ENCODE measurements around the gene GTPBP3. TPM values are rescaled to one million over a fixed set of nuclear protein-coding genes. Genes with fewer than 3 reads are reported as not detected.

GTPBP3 gene
- total RNA-seq, 4 donors from 2014 or later, result 9.3 to 20.2 (median 15.6) TPM

GRCh38 chr19:17327068-17327653, 10.2 kb upstream of the GTPBP3 start:
- H3K27me3 ChIP-seq, result peaks cover 30% of the 10 kb centered on the region
- ATAC-seq, result no peak
- peaks cover 0 to 41% of the 10 kb centered on the region in 2 donors for H3K36me3 ChIP-seq
- TF ChIP-seq POLR2A (IDR thresholded peaks at IDR 0.05), result no peak
- no peak for TF ChIP-seq CTCF (IDR thresholded peaks at IDR 0.05)
- TF ChIP-seq POLR2AphosphoS5 (IDR thresholded peaks at IDR 0.05), result no peak
- no peak overlapping the region for H3K4me3 ChIP-seq
- H3K9me3 ChIP-seq, result no peaks in the 10 kb centered on the region
- H3K27ac ChIP-seq, result no peak overlapping the region
- 100% methylated on average over 1 of the region's 27 CpGs; no CpG with 5 or more reads in 1 of the 2 donors for WGBS, 2 donors (ENCODE audit: low coverage in 1 of 2)
- peaks cover 0 to 63% (median 10%) of the 10 kb centered on the region in 3 donors for H3K4me1 ChIP-seq

DNA sequence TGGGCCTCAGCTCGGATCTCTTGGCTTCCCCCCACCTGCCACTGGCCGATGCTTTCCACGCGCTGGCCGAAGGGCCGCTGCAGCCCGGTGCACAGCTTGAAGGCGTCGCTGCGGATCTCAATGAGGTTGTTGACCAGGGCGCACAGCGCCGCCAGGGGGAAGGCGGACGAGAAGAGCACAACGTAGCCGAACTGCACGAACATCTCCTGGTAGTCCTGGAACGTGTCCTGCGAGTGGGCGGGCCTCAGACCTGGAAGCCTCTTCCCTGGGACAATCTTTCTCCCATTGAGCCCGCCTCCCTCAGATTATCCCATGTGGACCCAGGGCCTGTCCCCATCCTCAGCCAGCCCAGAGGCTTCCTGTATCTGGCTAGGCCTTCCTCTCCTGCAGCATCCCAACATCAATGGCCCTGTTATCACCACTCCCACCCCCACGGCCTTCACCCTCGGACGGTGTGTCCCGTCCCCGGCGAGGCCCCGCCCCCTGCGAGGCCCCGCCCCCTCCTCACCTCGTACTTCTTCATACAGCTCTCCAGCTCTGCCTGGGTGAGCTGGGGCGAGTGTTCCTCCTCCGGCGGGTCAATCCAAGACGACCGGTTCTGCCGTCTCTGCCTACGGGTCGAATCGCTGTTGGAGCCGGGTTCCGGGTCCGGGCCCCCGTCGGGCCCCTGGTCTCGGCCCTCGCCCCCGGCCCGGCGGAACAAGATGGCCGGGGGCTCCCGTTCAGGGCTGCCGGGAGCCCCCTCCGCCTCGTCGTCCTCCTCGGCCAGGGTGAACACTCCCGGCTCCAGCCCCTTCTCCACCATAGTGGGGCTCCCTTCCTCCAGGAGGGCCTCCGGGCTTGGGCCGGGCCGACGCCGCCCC, 9.5 kb upstream of the GTPBP3 start:
- Histone ChIP-seq H3K36me3 (peaks cover 0 to 34% of the 10 kb centered on the region in 2 donors), H3K27ac (peak overlapping the region in 3 of 4 donors; percentile 12 to 53 (median 27))
- peak; percentile 67 for ATAC-seq

GRCh38 chr19:17328517-17329365, 8.6 kb upstream of the GTPBP3 start:
- no CpG with 5 or more reads among the region's 94 CpGs for WGBS, 2 donors (ENCODE audit: low coverage in 1 of 2)
- H3K4me3 ChIP-seq, result peak overlapping the region; percentile 3 to 46
- H3K4me1 ChIP-seq, result peaks cover 0 to 59% (median 11%) of the 10 kb centered on the region in 3 donors
- no peaks in the 10 kb centered on the region for H3K9me3 ChIP-seq
- no peak for ATAC-seq
- H3K27ac ChIP-seq, result peak overlapping the region in 2 of 4 donors; percentile 12 to 27
- TF ChIP-seq POLR2AphosphoS5 (IDR thresholded peaks at IDR 0.05) (no peak), CTCF (IDR thresholded peaks at IDR 0.05) (no peak), EP300 (IDR thresholded peaks at IDR 0.05) (no peak), POLR2A (IDR thresholded peaks at IDR 0.05) (no peak)
- H3K36me3 ChIP-seq, result peaks cover 0 to 33% of the 10 kb centered on the region in 2 donors
- H3K27me3 ChIP-seq, result peaks cover 30% of the 10 kb centered on the region

More for the DNA sequence above, 9.5 kb upstream of the GTPBP3 start:
- WGBS, 2 donors (ENCODE audit: low coverage in 1 of 2), result 37% methylated on average over 3 of the region's 64 CpGs; no CpG with 5 or more reads in 1 of the 2 donors
- TF ChIP-seq CTCF (IDR thresholded peaks at IDR 0.05), result peak in 3 of 4 experiments; percentile 23 to 56 (median 47)
- no peak for TF ChIP-seq POLR2AphosphoS5 (IDR thresholded peaks at IDR 0.05)
- no peak for TF ChIP-seq EP300 (IDR thresholded peaks at IDR 0.05)
- TF ChIP-seq POLR2A (IDR thresholded peaks at IDR 0.05), result no peak
- H3K9me3 ChIP-seq, result no peaks in the 10 kb centered on the region
- peaks cover 0 to 57% (median 10%) of the 10 kb centered on the region in 3 donors for H3K4me1 ChIP-seq
- peak overlapping the region; percentile 3 to 46 for H3K4me3 ChIP-seq
- peaks cover 30% of the 10 kb centered on the region for H3K27me3 ChIP-seq

- peaks cover 30% of the 10 kb centered on the region for H3K27me3 ChIP-seq
- no peak overlapping the region for H3K27ac ChIP-seq
- H3K4me3 ChIP-seq, result no peak overlapping the region
- H3K9me3 ChIP-seq, result no peaks in the 10 kb centered on the region
- 71% methylated on average over 4 of the region's 51 CpGs; no CpG with 5 or more reads in 1 of the 2 donors for WGBS, 2 donors (ENCODE audit: low coverage in 1 of 2)
- TF ChIP-seq EP300 (IDR thresholded peaks at IDR 0.05), result no peak
- no peak for TF ChIP-seq POLR2A (IDR thresholded peaks at IDR 0.05)
- TF ChIP-seq POLR2AphosphoS5 (IDR thresholded peaks at IDR 0.05), result no peak
- TF ChIP-seq CTCF (IDR thresholded peaks at IDR 0.05), result no peak
- peaks cover 0 to 61% (median 17%) of the 10 kb centered on the region in 3 donors for H3K4me1 ChIP-seq
- ATAC-seq, result no peak
- H3K36me3 ChIP-seq, result peaks cover 0 to 29% of the 10 kb centered on the region in 2 donors
Observed at GRCh38 chr19:17329366-17330261, 7.7 kb upstream of the GTPBP3 start.
